GM19452 (cell line): Measurements from ENCODE around the gene GASK1B.

Source experiments
- ATAC-seq: cut with Tn5 transposase; IDR thresholded peaks from one replicate; pipeline ENCODE4 v1.9.1; 2021; ENCODE audit not compliant: unreplicated experiment

Gene GASK1B

DNA sequence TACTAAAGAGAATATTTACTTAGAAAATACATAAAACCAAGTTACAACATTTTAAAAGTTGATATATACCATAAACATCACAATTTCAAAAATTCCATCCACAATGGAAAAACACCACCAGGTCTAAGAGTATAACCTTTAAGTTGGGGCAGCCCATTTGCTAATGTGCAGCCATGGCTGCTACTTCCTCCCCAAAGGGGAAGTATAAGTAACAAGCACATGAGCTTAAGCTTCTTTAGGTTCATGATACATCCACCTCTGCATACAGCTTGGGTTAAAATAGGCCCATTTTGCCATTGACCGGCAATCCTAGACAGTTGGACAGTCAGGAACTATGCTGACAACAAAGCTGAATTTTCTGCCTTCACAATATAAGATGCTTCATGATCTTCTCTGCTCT lies 16.6 kb upstream of the GASK1B start:
- no peak for ATAC-seq

DNA sequence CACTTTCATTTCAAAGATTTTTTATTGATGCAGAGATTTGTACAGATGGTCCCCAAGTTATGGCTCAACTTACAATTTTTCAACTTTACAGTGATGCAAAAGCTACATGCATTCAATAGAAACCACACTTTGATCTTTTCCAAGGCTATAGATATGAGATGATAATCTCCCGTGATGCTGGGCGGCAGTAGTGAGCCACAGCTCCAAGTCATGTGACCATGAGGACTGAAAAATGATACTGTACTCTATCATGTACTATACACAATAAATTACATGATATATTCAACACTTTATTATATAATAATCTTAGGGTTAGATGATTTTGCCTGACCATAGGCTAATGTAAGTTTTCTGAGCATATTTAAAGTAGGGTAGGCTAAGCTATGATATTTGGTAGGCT lies 14.0 kb upstream of the GASK1B start:
- no peak for ATAC-seq

DNA sequence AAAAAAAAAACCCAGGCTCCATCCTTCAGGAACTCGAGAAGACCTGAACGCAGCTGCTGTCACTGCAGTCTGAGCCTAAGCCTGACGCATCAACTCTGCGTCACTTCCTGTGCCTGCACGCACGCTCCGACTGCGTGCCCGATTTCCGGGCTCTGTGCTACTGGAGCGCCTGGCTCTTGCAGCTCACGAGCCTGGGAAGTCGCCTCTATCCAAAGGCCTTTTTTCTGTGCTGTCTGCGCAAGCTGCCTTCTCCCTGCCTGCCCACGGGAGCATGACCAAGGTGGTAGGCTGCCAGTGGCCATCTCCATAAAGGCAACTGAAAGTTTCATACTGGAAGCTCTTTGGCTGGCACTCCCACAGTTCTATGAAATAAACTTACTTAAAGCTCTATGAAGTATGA lies 9.9 kb upstream of the GASK1B start:
- ATAC-seq: no peak

DNA sequence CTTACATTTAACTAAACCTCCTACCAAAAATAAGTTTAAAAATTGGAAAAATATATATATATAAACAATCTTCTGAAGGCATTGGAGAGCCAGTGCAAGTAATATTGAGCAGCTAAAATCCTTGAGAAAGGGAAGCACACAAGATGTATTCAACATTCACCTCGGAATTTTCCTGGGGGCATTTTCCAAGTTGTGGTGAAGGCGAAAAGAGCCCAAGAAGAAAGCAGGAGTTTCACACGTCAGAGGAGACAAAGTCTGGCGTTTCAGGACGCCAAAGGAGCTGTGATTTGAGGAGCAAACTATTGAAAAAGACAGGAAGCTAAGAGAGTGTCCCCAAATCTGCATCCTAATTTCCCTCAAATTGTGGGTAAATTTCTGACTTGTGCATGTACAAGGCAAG lies 9.1 kb upstream of the GASK1B start:
- ATAC-seq: no peak

DNA sequence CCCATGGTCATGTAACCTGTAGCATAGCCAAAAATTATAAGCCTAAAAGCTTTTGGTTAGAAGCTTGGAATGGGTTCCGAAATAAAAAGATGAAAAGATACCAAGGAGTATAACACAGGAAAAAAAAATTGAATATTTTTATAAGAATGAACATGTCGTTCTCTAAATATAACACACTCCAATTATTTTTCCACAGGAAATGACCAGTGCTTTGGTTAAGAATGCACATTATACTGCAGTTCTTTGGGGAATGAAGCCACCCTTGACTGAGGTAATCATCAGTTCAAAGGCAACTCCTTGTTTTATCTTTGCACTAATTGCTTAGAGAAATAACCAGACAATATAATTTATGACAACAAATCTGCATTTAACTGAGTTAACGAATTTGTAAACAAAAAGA lies 6.6 kb upstream of the GASK1B start:
- ATAC-seq: no peak

DNA sequence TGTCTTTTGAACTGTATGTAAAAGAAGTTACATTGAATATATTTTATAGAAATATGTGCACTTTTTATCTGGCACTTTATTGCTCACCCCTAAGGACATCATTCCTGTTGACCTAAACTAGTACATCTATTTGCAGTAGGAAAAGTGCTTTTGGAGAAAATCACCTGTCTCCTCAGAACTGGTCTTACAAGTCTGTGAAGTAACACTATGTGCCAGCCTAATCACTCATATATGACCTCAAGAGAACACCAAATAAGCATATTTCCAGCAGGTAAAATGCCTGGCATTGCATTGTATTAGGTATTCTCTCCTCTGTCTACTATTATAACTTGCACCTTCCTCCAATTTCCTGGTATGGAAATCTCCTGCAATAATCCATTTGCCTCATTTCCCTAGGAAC lies 4.0 kb upstream of the GASK1B start:
- no peak for ATAC-seq

DNA sequence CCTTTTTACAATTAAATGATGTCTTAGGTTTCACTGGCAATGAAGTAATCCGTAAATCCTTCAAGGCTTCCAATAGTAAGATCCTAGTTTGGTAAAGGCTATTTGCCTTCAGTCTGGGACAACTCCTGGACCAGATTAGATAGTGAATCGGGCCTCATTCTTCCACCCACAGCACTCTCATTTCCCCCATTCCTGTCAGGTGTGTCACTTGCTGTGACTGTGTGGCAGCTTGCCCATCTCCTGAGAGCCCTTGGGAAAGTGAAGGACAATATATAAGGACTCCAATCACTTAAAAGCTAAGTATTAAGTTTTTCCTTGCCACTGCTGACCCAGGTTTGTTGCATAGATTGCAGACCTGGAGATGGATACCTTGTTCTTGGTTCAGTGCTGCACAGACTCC lies 3.3 kb upstream of the GASK1B start:
- ATAC-seq: no peak

DNA sequence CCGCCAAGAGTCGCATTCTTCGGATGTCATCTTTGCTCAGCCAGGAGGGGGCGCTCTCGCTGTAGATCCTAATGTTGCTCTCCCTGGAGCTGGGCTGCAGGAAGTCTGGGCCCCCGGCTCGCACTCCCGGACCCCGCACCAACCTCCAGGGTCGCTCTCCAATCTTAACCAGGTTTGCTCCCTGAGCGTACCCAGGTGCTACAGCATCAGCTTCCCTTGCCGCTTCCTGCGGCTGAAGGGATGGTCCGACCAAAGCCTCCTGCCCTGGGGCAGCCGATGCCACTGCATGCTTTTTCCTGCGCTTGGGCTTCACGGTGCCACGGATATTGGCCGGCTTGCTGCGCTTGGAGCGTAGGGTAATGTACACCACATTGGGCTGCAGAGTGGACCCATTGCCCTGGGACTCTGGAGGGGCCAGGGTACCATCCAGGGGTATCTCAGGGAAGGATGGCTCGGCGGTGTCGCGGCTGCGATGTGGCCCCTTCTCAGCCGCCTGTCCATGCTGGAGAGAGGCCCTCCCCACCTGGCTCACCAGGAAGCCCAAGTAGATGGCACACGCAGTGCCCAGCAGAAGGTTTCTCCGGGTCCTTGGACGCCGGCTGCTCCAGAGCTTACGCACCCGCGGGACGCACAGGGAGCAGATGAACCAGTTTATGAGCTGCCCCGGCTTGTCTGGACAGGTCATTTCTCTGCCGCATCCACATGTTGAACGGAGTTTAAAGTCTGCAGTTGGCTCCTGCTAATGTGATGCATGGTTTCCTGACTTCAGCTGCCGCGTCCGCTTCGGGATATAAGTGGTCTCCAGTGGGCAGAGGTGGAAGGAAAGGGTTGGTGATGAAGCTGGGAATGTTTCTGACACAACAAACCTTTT lies 1.9 kb downstream of the GASK1B start:
- no peak for ATAC-seq

DNA sequence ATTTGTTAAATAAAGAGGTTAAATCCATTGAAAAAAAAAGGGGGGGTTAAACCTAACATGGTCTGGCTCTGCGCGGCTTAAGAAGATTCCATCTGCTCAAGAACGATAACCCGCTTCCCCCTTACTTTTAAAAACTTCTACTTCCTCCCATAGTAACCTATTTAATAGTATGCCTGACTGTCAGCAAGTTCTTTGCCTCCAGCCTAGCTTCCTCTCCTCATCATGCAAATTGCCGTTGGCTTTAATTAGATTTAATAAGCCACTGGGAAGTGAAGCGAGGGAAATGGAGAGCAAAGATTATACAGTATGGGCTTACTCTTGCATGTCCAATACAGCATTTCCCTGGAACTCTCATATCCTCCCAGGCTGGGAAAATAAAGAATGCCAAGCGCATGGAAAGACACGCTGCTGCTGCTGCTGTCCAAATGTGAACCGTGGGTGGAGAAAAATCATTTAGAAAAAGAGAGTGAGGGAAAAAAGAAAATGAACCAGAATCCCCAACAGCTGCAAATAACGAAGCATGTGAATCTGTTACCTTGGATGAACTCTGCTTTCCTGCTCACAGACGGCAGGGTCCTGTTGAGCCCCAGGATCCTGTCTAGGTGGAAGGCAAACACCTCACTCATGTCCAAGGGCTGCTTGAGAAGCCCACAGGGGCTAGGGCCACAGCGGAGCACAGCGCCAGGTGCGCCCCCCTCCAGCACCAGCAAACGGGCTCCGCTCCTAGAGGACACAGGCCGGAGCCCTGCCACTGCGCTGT lies 2.7 kb downstream of the GASK1B start:
- ATAC-seq: no peak

DNA sequence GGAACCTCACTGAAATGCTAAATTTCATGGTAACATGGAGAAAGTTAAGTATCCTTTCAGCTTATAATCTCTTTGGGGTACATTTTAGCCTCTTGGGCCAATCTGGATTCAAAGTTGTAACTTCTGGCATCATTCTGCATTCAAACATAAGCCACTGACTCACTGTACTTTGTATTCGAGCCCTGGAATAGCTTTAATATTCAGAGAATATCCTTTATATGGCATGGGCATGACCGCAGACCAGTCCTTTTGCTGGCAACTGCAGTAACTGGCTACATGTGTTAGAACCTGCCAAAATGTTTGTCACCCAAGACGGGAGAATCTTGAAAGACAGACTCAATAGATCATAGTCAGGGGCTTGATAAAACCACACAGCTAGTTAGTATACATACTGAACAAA lies 3.3 kb downstream of the GASK1B start:
- ATAC-seq: no peak

DNA sequence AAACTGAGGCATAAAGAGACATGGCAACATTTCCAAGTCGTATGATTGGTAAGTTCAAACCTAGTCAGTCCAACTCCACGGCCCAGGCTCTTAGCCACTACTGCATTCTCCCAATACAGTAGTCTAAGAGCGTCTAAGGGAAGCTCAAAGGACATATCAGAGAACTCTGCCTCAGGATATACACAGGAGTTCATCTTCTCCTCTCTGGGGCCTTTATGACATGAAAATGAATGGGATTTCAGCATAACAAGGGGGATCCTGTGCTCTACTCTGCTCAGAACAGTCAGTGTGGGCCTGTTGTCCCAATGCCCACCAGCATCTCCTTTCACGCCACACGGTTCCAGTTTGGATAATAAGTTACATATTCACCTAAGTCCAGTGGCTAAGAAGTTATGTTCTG lies 4.2 kb downstream of the GASK1B start:
- ATAC-seq: no peak

DNA sequence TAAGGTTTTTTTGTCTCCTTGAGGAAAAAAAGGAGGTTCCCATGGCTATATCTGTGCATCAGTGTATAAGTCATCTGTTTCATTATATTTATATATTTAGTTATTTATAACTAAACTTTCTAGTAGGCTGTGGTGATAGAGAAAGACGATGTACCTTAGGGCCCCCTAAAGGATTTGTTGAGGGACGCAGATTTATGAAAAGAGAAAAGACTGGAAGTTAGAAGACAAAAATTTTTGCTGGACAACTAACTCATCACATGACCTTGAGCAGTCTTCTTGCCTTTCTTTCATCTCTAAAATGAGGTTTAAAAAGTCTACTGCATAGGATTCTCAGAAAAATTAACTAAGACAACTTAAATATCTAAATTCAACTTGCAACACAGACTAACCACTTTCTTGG lies 6.1 kb downstream of the GASK1B start:
- no peak for ATAC-seq

DNA sequence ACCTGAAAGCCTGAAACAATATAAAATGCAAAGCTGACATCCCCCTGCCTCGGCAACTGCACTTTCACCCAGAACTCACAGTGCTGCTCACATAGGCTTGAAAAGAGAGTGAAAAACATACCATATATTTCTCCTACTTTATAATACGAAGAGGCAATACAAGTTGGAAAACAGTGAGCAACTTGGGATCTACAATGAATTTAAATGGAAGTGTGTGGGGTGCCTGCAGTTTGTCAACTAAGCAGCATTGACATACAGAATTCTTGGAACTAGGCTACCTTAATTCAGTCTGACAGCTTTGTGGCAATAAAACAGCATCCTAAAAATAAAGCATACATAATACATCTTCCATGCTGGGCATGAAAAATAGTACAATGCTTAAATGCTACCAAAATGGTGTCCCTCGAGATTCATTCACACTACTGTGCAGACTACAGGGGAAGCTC lies 8.0 kb downstream of the GASK1B start:
- no peak for ATAC-seq

DNA sequence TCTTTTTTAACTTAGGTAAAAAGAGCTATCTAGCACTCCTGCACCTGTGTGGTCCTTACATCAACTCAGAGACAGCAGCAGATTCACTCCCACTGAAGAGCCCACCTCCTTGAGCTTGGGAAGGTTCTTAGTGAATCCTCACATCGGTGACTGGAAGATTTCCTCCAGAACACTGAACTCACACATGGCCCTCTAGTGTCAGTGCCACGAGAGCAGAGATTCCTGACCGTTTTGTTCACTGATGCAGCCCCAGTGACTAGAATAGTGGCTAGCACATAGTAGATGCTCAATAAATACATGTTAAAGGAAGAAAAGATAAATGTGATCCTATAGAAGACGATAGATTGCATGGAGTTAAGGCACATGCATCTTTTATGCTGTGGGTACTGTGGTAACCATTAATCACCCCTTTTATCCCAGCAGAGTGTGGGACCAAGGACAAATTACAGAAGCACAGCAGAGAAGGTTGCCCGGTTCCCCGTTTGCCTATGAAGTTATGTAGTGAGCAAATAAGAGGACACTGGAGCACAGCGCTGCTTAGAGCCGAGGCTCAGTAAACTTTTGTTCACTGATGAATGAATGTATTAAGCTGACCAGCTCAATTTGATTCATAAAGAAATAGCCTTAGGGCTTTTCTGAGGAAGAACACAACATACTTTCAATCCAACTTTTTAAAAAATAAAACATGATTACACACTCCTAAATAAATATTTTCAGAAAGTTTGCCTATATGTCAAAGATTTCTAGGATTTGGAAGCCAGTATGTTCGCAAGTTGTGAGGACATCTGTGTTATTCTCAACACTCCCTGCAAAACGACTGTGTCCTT lies 8.7 kb downstream of the GASK1B start:
- ATAC-seq: no peak

DNA sequence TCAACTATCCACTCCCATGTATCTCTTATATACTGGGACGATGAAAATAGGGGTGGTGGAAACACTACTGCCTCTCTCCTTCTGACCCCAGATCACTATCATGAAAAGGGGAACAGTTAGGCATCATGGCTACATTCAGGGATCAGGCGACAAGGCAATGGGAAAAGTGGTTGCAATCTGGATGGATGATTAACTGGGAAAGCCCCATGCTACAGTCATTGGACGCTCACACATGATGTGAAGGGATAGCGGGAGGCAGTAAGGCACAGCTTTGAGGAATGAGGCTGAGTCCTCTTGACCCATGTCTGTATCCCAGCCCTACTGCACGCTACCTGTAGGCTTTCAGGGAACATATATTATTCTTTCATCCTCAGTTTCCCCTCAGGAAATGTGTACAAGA lies 10.2 kb downstream of the GASK1B start:
- ATAC-seq: no peak

DNA sequence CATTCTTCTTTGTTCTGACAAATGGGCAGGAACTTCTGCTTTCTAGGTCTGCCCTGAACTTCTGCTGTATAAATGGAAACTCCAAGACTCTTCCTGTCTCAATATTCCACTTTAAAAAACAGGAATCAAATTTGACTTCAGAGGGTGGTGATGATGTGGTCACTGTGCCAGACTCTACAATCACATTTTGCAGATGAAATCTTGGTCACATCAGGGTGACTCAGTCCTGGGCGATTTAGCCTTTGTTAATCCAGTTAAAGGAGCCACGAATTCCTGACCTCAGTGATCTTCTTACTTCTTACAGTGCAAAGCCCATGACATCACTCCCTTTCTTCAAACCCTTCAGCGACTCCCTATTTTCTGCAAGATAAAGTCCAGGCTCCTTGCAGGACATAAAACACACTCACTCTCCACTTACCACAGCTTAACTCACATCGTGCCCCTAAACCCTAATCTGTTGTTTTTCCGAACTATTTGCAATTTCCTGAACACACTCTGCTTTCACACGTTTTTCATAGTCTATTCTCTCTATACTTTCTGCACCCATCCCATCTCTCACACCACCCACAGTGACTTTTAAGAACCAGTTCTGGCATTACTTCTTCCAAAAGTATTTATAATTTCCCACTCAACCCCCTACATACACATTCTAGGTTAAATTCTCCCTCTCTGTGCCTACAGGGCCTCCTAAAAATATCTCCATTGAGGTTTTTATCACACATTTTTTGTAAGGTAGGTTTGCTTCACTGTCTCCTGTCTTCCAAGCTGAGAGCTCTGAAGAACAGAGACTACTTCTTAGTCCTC lies 11.1 kb downstream of the GASK1B start:
- ATAC-seq: no peak

DNA sequence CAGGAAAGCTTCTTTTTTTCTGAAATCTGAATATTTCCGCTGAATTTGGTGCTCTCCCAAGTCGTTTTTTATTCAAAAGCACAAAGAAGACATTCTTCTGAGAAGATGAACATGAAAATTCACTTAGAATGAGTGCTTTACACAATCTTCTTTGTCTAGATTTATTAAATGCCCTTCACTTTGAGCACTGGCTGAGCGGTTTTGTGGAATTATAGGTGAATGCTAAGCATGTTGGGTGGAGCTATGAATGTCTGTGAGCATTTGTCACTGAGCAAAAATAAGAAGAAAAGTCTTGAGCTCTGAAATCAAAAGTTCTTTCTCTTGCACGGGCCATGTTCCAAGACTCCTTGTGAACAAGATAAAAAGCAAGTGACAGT lies 13.1 kb downstream of the GASK1B start:
- no peak for ATAC-seq

DNA sequence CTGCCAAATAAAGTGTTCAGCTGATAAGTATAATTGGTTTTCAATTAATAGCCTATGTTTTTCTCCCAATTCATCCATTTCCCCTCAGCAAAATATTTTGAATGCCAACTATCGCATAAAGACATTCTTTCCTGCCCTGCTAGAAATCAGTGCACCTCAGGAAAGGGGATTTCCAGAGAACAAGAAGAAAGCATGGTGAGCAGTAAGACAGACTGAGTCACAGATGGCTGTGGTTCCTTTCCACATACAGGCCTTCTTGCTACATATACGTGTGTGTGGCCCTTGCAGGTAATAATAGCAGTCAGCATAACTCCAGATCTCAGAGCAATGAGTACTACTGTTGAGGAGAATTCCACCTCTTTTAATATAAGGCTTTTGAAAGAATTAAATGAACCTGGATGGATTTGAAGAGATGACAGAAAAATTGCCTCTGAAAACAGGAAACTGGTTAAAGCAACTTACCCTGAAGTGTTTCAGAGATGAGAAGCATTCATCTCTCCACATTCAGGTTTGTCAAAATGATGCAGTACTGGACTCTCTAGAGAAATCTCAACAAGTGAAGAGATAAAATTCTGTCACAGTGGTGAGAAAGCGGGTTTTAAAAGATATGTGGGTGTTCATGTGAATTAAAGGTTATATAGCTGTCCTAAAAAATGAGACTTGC lies 13.6 kb downstream of the GASK1B start:
- ATAC-seq: no peak

DNA sequence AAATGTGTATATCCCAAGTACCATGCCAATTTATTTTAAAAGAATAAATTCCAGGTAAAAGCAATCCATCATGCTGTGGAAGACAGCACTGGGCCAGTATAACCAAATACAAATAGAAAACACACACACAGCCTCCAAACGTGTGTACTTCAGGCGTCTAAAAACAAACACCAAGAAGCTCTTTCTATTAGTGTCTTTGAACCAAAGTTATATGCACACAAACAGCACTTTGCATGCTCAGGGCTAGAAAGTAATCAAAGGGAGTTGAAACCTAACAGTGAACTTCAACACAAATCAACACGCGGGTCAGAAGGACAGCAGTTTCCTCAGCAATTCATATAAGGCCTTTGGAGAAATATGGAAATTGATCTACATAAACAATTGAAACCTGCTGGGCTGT lies 15.4 kb downstream of the GASK1B start:
- no peak for ATAC-seq

DNA sequence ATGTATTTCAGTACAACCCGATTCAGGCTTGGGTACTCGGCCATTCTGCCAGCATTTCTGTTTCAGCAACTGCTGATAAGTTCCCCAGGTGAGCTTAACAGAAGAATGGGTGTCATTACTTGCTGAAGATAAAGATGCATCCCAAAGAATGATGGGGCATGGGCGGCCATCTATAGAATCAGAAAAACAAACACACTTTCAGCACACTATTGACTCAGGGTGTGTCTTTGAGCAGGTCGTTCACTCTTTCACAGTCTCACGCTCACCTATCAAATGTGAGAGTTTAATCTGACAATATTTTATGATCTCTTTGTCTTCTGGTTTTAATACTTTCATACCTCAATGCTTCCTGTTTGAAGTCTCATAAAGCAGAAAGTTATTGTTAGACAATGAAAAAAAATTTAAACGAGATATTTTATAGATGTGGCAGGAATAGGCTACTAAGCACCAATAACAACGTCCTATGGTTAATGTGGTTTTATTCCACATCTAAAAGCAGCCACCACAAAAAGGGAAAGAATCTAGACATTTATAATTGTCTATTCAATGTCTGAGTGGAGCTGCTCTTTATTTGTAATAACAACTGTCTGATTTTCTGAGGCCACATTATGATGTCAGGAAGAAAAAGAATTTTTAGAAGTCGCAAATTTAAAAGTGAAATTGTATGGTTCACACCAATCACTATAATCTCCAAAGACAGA lies 17.0 kb downstream of the GASK1B start:
- ATAC-seq: no peak
